ENCODE measurements around the gene SORCS2. TPM values are rescaled to one million over a fixed set of nuclear protein-coding genes. Genes with fewer than 3 reads are reported as not detected.
A peak's percentile ranks its signal among the peaks of the same experiment; 100 is the strongest.

The SORCS2 gene
- total RNA-seq, 1 donor: 0.27 TPM

DNA sequence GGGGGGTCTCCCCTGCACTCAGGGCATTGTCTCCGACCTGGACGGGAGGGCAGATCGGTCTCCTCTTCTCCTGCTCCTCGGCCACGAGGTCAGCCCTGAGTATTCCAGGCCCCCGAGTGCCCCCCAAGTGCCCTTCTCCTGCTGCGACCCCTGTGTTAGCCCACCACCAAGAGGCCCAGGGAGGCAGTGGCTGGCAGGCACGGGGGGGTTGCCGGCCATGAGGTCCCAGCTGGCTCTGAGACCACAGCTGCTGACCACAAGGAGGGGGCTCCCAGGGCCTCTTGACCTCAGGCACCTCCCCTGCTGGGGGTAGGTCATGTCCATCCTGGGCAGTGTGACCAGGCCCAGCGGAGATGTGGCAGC lies 428.5 kb downstream of the SORCS2 start:
- no peak for DNase-seq (ENCODE audit: low read depth)
- H3K4me3 ChIP-seq (ENCODE audit: low read depth, low read length): no peak overlapping the region
- TF ChIP-seq, protein P1, sequence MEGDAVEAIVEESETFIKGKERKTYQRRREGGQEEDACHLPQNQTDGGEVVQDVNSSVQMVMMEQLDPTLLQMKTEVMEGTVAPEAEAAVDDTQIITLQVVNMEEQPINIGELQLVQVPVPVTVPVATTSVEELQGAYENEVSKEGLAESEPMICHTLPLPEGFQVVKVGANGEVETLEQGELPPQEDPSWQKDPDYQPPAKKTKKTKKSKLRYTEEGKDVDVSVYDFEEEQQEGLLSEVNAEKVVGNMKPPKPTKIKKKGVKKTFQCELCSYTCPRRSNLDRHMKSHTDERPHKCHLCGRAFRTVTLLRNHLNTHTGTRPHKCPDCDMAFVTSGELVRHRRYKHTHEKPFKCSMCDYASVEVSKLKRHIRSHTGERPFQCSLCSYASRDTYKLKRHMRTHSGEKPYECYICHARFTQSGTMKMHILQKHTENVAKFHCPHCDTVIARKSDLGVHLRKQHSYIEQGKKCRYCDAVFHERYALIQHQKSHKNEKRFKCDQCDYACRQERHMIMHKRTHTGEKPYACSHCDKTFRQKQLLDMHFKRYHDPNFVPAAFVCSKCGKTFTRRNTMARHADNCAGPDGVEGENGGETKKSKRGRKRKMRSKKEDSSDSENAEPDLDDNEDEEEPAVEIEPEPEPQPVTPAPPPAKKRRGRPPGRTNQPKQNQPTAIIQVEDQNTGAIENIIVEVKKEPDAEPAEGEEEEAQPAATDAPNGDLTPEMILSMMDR (IDR thresholded peaks at IDR 0.05; ENCODE audit: insufficient read depth, low read length): no peak

DNA sequence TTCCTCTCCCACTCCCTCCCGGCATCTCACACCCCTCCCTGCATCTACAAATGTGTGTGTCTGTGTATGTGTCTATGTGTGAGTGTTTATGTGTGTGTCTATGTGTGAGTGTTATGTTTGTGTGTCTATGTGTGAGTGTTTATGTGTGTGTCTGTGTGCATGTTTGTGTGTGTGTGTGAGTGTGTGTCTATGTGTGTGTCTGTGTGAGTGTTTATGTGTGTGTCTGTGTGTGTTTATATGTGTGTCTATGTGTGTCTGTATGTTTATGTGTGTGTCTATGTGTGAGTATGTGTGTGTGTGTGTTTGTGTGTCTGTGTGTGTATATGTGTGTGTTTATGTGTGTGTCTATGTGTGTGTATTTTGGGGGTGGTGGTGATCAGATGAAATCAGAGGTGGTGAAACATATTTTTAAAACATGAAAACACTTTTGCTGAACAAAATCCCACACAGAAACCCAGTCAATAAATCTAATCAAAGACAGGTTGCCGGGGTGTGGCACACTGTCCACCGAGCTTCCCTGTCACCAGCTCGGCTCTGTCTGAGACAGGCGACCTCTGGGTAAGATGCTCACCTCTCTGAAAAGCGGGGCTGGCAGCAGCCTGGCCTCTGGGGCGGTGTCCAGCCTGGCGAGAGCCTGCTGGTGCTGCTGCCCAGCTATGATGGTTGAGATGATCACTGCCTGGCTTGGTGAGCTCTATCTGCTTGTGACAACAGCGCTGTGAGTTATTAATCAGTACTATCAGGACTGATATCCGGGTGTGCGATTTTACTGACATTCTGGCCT lies 429.1 kb downstream of the SORCS2 start:
- no peak overlapping the region for H3K4me3 ChIP-seq (ENCODE audit: low read depth, low read length)
- TF ChIP-seq, protein P1 (IDR thresholded peaks at IDR 0.05; ENCODE audit: insufficient read depth, low read length): no peak
- no peak for DNase-seq (ENCODE audit: low read depth)

DNA sequence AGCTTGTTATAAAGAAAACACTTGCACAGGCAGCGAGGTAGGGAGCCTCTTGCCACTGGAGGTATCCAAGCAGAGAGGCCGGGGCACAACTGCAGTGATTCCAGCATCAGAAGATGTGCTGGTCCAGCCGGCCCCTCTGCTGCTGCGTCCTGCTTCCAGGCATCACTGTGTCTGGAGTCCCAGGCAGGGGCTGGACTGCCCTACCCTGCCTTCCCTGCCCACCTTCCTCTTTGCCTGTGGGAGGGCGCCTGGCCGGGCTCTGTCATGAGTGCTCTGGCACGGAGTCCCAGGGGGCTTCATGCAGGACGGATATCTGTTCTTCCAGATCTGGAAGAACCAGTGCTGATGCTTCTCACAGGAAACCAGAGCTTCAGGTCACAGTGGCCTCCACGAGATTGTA lies 430.0 kb downstream of the SORCS2 start:
- no peak for DNase-seq (ENCODE audit: low read depth)
- H3K4me3 ChIP-seq (ENCODE audit: low read depth, low read length): no peak overlapping the region
- TF ChIP-seq, protein P1 (IDR thresholded peaks at IDR 0.05; ENCODE audit: insufficient read depth, low read length): no peak

DNA sequence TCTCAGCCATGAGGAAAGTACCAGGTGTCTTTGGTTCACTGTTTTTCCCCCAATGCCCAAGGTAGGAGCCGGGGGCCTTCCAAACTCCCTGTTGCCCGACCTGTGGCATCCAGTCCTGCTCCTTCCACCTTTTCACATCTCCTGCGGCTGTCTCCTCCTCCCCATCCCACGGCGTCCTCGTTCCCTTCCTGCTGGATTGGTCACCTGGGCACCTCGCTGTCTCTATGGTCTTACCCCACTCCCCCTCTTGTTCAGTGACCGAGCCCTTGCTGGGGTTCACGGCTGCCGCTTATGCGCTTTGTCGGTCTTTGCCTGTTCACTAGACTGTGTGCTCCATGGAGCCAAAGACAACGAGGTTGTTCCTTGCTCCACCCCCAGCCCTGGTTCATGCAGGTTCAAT lies 431.1 kb downstream of the SORCS2 start:
- TF ChIP-seq, protein P1 (IDR thresholded peaks at IDR 0.05; ENCODE audit: insufficient read depth, low read length): no peak

DNA sequence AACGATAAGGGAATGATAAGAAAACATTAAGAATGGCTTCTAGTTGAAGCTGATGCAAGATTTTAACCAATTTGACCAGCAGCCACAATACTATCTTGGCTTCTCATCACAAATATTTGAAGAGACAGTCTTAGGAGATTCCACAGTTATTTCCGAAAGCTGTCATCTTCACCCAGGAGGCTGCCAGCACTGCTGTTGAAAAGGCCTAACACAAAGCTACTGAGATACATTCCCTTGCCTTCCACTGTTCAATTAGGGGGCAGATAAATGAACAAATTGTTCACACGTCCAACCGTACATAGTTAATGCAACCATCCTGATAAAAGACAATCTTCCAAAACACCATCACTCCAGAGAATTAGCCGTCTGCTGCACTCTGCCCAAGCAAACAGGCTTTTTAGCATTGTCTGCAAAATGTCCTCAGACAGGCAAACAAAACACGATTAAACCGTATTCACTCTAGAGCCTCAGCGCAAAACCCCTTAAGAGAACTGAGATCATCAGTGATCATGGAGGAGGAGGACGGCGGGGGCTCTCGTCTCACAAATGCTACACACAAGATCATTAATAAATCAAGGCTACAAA lies 432.1 kb downstream of the SORCS2 start:
- TF ChIP-seq, protein P1 (IDR thresholded peaks at IDR 0.05; ENCODE audit: insufficient read depth, low read length): no peak
- H3K4me3 ChIP-seq (ENCODE audit: low read depth, low read length): no peak overlapping the region
- DNase-seq (ENCODE audit: low read depth): no peak

More for the DNA sequence above, 431.1 kb downstream of the SORCS2 start:
- no peak for DNase-seq (ENCODE audit: low read depth)
- no peak overlapping the region for H3K4me3 ChIP-seq (ENCODE audit: low read depth, low read length)

DNA sequence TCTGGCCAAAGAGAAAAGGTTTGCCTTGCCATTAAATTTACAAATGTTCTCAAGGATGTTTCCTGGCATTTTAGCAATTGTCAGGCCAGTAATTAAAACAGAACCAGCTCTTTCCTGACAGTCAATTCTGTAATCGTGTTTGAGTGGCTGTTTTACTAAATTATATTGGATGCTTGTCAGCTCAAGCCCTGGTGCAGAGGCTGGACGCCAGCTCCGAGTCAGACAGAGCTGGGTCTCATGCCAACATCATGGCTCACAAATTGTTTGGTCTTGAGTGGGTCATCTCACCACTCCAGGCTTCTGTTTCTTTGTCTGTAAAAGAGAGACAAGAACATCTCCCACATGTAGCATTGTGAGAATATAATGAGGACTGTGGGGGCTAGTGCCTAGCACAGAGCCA lies 432.7 kb downstream of the SORCS2 start:
- TF ChIP-seq, protein P1 (IDR thresholded peaks at IDR 0.05; ENCODE audit: insufficient read depth, low read length): no peak
- H3K4me3 ChIP-seq (ENCODE audit: low read depth, low read length): no peak overlapping the region
- DNase-seq (ENCODE audit: low read depth): peak; percentile 25
